Ovary (tissue), 3 donors: ENCODE results near the gene PGM5.

Experiments used
- EP300 ChIP-seq: sonication (generic); formaldehyde crosslinking; IDR thresholded peaks from one replicate; pipeline ENCODE4 v1.6.1; 2017; ENCODE audit warnings: antibody characterized with exemption
- POLR2A ChIP-seq: fragments of 450-650 bp; IDR thresholded peaks from one replicate; pipeline ENCODE4 v1.6.1; 2017; ENCODE audit warnings: antibody characterized with exemption, mild to moderate bottlenecking, moderate library complexity
- TF ChIP-seq, protein P1 (sequence below), 3 donors: fragments of 450-650 bp in 2 of 3; fragments of 200-600 bp in 1 of 3; IDR thresholded peaks; one replicate each; pipeline versions ENCODE4 v1.5.1 to v1.8.0; 2016 to 2022; ENCODE audit warnings: antibody characterized with exemption in 3 of 3, mild to moderate bottlenecking in 1 of 3
- donor health status: DM: no; HTN: no; CAD: no.

DNA sequence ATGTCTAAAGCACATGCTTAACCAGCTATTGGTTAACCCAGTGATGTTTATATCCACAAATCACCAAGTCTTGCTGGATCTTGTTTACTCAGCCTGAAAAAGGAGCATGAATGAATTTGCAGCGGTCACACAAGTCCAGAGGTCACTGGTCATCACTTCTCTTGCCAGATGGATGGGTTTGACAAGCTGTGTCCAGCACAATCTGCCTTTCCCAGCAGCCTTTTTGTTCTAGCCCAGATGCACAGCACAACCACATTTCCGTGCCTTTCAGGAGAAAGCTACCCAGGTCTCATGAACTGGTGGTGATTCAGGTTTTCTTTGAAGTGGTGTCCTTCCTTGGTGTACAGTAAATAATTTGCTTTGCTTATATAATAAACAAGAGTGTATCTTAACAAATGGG is 152.1 kb downstream of the PGM5 start:
- TF ChIP-seq, protein P1, sequence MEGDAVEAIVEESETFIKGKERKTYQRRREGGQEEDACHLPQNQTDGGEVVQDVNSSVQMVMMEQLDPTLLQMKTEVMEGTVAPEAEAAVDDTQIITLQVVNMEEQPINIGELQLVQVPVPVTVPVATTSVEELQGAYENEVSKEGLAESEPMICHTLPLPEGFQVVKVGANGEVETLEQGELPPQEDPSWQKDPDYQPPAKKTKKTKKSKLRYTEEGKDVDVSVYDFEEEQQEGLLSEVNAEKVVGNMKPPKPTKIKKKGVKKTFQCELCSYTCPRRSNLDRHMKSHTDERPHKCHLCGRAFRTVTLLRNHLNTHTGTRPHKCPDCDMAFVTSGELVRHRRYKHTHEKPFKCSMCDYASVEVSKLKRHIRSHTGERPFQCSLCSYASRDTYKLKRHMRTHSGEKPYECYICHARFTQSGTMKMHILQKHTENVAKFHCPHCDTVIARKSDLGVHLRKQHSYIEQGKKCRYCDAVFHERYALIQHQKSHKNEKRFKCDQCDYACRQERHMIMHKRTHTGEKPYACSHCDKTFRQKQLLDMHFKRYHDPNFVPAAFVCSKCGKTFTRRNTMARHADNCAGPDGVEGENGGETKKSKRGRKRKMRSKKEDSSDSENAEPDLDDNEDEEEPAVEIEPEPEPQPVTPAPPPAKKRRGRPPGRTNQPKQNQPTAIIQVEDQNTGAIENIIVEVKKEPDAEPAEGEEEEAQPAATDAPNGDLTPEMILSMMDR (IDR thresholded peaks at IDR 0.05) = no peak
- TF ChIP-seq POLR2A = no peak
- TF ChIP-seq EP300 = no peak
